ENCODE results near the gene PCLAF. TPM values are rescaled to one million over a fixed set of nuclear protein-coding genes. Genes with fewer than 3 reads are reported as not detected.

The PCLAF gene
- total RNA-seq, 1 experiment from 2014 or later: 93.5 TPM

GRCh38 chr15:64398575-64398974 lies 17.3 kb upstream of the PCLAF start:
- Histone ChIP-seq H3K4me2 (ENCODE audit: low read length) (no peak overlapping the region), H3K27ac (ENCODE audit: low read depth, low read length) (no peak overlapping the region), H3K36me3 (ENCODE audit: control insufficient read depth in 1 of 2, insufficient read depth in 2 of 2, low read length in 2 of 2) (peaks cover 12 to 44% of the 10 kb centered on the region in 2 experiments), H3K79me2 (ENCODE audit: insufficient read depth, low read length) (no peaks in the 10 kb centered on the region), H3K4me1 (ENCODE audit: control insufficient read depth in 1 of 2, insufficient read depth in 2 of 2, low read length in 2 of 2) (no peaks in the 10 kb centered on the region), H3K9me3 (ENCODE audit: control insufficient read depth in 1 of 2, insufficient read depth in 1 of 2, low read depth in 1 of 2, low read length in 2 of 2) (no peaks in the 10 kb centered on the region), H3K4me3 (replicated peaks in 1 of 2; ENCODE audit: low read depth in 1 of 2, low read length in 2 of 2) (no peak overlapping the region), H4K20me1 (ENCODE audit: insufficient read depth) (no peaks in the 10 kb centered on the region), H3K27me3 (ENCODE audit: insufficient read depth, low read length) (no peaks in the 10 kb centered on the region), H3K9me2 (ENCODE audit: insufficient read depth) (no peaks in the 10 kb centered on the region), H2AFZ (ENCODE audit: low read depth, low read length, poor library complexity, severe bottlenecking) (no peak overlapping the region), H3K9ac (ENCODE audit: low read length) (no peak overlapping the region)
- ChIA-PET RAD21 (ENCODE audit: low non-redundant PET in 1 of 2, low total read pairs in 2 of 2, uncharacterized antibody in 2 of 2, unreplicated experiment in 2 of 2) (interaction anchor here in 1 of 2 experiments (0.7 kb wide), 1 partner anchor 231 kb away, joined by 4 read pairs; no protein-coding TSS in a partner anchor), CTCF (interaction anchor here (0.7 kb wide), 1 partner anchor 128 kb away, joined by 3 read pairs; no protein-coding TSS in a partner anchor), POLR2A (no interaction called here)
- BruUV-seq (replicated peaks): no TSS peak
- DNase-seq (ENCODE audit: low read depth, low spot score) (no peak), ATAC-seq (no peak)
- TF ChIP-seq ATF3 (IDR thresholded peaks at IDR 0.05) (no peak), ZBTB33 (IDR thresholded peaks at IDR 0.05; ENCODE audit: extremely low read depth, insufficient replicate concordance, low read length) (no peak), CEBPB (IDR thresholded peaks at IDR 0.05; ENCODE audit: low read depth) (no peak), EGR1 (IDR thresholded peaks at IDR 0.05; ENCODE audit: low read depth) (no peak), POLR2AphosphoS5 (IDR thresholded peaks at IDR 0.05; ENCODE audit: low read depth, low read length) (no peak), SP1 (IDR thresholded peaks at IDR 0.05; ENCODE audit: low read depth) (no peak), ELF1 (IDR thresholded peaks at IDR 0.05; ENCODE audit: borderline replicate concordance, low read depth) (no peak), CBX3 (IDR thresholded peaks at IDR 0.05; ENCODE audit: low read depth) (no peak), RAD21 (IDR thresholded peaks at IDR 0.05; ENCODE audit: low read depth) (no peak), ZFX (IDR thresholded peaks at IDR 0.05) (no peak), SRF (IDR thresholded peaks at IDR 0.05; ENCODE audit: low read depth) (no peak), EZH2 (IDR thresholded peaks at IDR 0.05) (no peak)
- intact Hi-C loops (cut with micrococcal nuclease): no loop called here
